ENCODE measurements around the gene DDX18. TPM values are rescaled to one million over a fixed set of nuclear protein-coding genes. Genes with fewer than 3 reads are reported as not detected.

Gene DDX18
- total and polyA plus RNA-seq, 10 of the 15 experiments (the other 5 are each of a cell fraction or from before 2014, with no cell fraction given) = 54.3 to 110 (median 74.9) TPM

DNA sequence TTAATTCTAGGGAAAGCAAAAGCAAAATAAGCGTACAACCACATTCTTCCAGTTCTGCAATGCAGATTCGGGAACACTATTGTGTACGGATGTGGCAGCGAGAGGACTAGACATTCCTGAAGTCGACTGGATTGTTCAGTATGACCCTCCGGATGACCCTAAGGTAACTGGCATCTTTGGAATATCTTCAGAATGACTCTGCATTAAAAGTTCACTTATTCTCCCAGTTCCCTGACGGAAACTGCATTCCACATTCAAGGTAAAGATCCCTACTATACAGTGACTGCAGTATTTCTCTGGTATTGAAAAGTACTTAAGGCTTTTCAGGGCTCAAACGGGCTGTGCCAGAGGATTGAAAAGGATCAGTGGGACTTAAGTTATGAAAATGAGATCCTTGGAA is 10.9 kb downstream of the DDX18 start:
- Histone ChIP-seq H3K79me2 (ENCODE audit: control insufficient read depth, insufficient read depth, low read length) (no peaks in the 10 kb centered on the region), H4K20me1 (ENCODE audit: control insufficient read depth, insufficient read depth) (no peaks in the 10 kb centered on the region), H3K27ac (ENCODE audit: control insufficient read depth, insufficient read depth) (no peak overlapping the region), H2AFZ (ENCODE audit: control insufficient read depth, low read depth, low read length) (no peak overlapping the region), H3K9ac (ENCODE audit: control insufficient read depth, insufficient read depth, low read length) (no peak overlapping the region), H3K36me3 (ENCODE audit: control insufficient read depth in 2 of 2, insufficient read depth in 2 of 2, low read length in 1 of 2) (peaks cover 15 to 40% of the 10 kb centered on the region in 2 experiments), H3K4me1 (ENCODE audit: control insufficient read depth, insufficient read depth, low read length) (no peaks in the 10 kb centered on the region), H3K27me3 (replicated peaks in 1 of 2; ENCODE audit: control insufficient read depth in 2 of 2, insufficient read depth in 2 of 2, low read length in 1 of 2) (no peaks in the 10 kb centered on the region), H3K4me2 (ENCODE audit: control insufficient read depth, insufficient read depth) (no peak overlapping the region), H3K4me3 (no peak overlapping the region), H3K9me3 (replicated peaks; ENCODE audit: control insufficient read depth, insufficient read depth, low read length) (no peaks in the 10 kb centered on the region)
- no TSS peak for BruUV-seq (replicated peaks)
- TF ChIP-seq IRF4 (IDR thresholded peaks at IDR 0.05; ENCODE audit: low read depth, low read length) = no peak
- TF ChIP-seq, protein P1, sequence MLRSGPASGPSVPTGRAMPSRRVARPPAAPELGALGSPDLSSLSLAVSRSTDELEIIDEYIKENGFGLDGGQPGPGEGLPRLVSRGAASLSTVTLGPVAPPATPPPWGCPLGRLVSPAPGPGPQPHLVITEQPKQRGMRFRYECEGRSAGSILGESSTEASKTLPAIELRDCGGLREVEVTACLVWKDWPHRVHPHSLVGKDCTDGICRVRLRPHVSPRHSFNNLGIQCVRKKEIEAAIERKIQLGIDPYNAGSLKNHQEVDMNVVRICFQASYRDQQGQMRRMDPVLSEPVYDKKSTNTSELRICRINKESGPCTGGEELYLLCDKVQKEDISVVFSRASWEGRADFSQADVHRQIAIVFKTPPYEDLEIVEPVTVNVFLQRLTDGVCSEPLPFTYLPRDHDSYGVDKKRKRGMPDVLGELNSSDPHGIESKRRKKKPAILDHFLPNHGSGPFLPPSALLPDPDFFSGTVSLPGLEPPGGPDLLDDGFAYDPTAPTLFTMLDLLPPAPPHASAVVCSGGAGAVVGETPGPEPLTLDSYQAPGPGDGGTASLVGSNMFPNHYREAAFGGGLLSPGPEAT (IDR thresholded peaks at IDR 0.05; ENCODE audit: low read depth) = no peak
- TF ChIP-seq, protein P2, sequence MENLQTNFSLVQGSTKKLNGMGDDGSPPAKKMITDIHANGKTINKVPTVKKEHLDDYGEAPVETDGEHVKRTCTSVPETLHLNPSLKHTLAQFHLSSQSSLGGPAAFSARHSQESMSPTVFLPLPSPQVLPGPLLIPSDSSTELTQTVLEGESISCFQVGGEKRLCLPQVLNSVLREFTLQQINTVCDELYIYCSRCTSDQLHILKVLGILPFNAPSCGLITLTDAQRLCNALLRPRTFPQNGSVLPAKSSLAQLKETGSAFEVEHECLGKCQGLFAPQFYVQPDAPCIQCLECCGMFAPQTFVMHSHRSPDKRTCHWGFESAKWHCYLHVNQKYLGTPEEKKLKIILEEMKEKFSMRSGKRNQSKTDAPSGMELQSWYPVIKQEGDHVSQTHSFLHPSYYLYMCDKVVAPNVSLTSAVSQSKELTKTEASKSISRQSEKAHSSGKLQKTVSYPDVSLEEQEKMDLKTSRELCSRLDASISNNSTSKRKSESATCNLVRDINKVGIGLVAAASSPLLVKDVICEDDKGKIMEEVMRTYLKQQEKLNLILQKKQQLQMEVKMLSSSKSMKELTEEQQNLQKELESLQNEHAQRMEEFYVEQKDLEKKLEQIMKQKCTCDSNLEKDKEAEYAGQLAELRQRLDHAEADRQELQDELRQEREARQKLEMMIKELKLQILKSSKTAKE (IDR thresholded peaks at IDR 0.05; ENCODE audit: low read depth, poor library complexity, severe bottlenecking) = no peak
- TF ChIP-seq, protein P3, sequence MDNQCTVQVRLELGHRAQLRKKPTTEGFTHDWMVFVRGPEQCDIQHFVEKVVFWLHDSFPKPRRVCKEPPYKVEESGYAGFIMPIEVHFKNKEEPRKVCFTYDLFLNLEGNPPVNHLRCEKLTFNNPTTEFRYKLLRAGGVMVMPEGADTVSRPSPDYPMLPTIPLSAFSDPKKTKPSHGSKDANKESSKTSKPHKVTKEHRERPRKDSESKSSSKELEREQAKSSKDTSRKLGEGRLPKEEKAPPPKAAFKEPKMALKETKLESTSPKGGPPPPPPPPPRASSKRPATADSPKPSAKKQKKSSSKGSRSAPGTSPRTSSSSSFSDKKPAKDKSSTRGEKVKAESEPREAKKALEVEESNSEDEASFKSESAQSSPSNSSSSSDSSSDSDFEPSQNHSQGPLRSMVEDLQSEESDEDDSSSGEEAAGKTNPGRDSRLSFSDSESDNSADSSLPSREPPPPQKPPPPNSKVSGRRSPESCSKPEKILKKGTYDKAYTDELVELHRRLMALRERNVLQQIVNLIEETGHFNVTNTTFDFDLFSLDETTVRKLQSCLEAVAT (IDR thresholded peaks at IDR 0.05) = no peak
- TF ChIP-seq ASH2L (IDR thresholded peaks at IDR 0.05; ENCODE audit: borderline replicate concordance, low read depth) = no peak
- TF ChIP-seq DPF2 (IDR thresholded peaks at IDR 0.05) = no peak
- TF ChIP-seq HCFC1 (IDR thresholded peaks at IDR 0.05; ENCODE audit: low read length) = no peak
- no peak for TF ChIP-seq CHD4 (IDR thresholded peaks at IDR 0.05)
- no peak for TF ChIP-seq SUZ12 (IDR thresholded peaks at IDR 0.05; ENCODE audit: unreplicated experiment)
- TF ChIP-seq RBBP5 (conservative IDR thresholded peaks at IDR 0.05) = no peak
- TF ChIP-seq CEBPB (IDR thresholded peaks at IDR 0.05; ENCODE audit: borderline replicate concordance in 1 of 2, low read depth in 2 of 2, low read length in 2 of 2) = no peak
- no peak for TF ChIP-seq RCOR1 (conservative IDR thresholded peaks at IDR 0.05; ENCODE audit: low read depth, low read length)
- TF ChIP-seq MEF2A (IDR thresholded peaks at IDR 0.05; ENCODE audit: insufficient read depth, low read depth, low read length) = no peak
- TF ChIP-seq EP300 (IDR thresholded peaks at IDR 0.05; ENCODE audit: borderline replicate concordance in 1 of 2, control insufficient read depth in 1 of 2, low read depth in 2 of 2, low read length in 2 of 2) = no peak
- TF ChIP-seq JUNB (IDR thresholded peaks at IDR 0.05) = no peak
- no peak for TF ChIP-seq EZH2 (IDR thresholded peaks at IDR 0.05; ENCODE audit: borderline replicate concordance, control insufficient read depth, low read depth, low read length)
- TF ChIP-seq POLR2A (IDR thresholded peaks at IDR 0.05; ENCODE audit: low read depth, low read length) = no peak
- no peak for TF ChIP-seq BHLHE40 (IDR thresholded peaks at IDR 0.05; ENCODE audit: borderline replicate concordance in 1 of 2, low read depth in 2 of 2, low read length in 1 of 2)
- DNase-seq (ENCODE audit: low read depth, low spot score) (no peak), ATAC-seq (no peak), FAIRE-seq (no peak)
- ChIA-PET RAD21 (ENCODE audit: unreplicated experiment) (interaction anchor here (0.7 kb wide), 1 partner anchor 156 kb away, joined by 4 read pairs; no protein-coding TSS in a partner anchor), POLR2A (no interaction called here), SMC1A (ENCODE audit: uncharacterized antibody, unreplicated experiment) (no interaction called here), CTCF (interaction anchor here (1.2 kb wide), 1 partner anchor 12 kb away, joined by 4 read pairs; no protein-coding TSS in a partner anchor)
- WGBS (ENCODE audit: insufficient coverage, insufficient replicate concordance, low lambda C conversion rate, missing lambda C conversion rate) = 92% methylated on average over 8 of the region's 8 CpGs
- in situ Hi-C loops (cut with MboI) = no loop called here
- intact Hi-C loops (cut with micrococcal nuclease; ENCODE audit: unreplicated experiment) = no loop called here
